K562 (cell line): ENCODE results near the gene PAQR8.

Experiments used
- CTCF ChIP-seq, 3 experiments: IDR thresholded peaks in 2 of 3; conservative IDR thresholded peaks in 1 of 3; 2 replicates each; pipeline ENCODE4 v1.5.1; 2011 to 2012; ENCODE audit warnings: low read length in 3 of 3, mild to moderate bottlenecking in 3 of 3, control low read depth in 2 of 3, improper control_type of control experiment in 1 of 3, inconsistent platforms in 1 of 3, low read depth in 1 of 3, mixed read lengths in 1 of 3, moderate library complexity in 1 of 3; ENCODE audit not compliant: insufficient read depth in 2 of 3
- FOXM1 ChIP-seq, 2 experiments: fragments of 450-650 bp in 1 of 2; sonication (generic) in 1 of 2; formaldehyde crosslinking in 1 of 2; IDR thresholded peaks; 2 replicates each; pipeline versions ENCODE4 v1.6.1 to v1.9.0; 2017 to 2022; ENCODE audit warnings: low read depth in 2 of 2, mild to moderate bottlenecking in 2 of 2, missing genetic modification reagents in 1 of 2, moderate library complexity in 1 of 2
- KAT2B ChIP-seq: IDR thresholded peaks from one replicate; pipeline ENCODE4 v1.6.1; 2012; ENCODE audit warnings: low read depth, mild to moderate bottlenecking, control low read depth, inconsistent platforms, low read length, moderate library complexity
- LARP7 ChIP-seq: fragments of 450-650 bp; IDR thresholded peaks from 2 replicates; pipeline ENCODE4 v1.6.1; 2016
- MAX ChIP-seq: sonication (generic); formaldehyde crosslinking; IDR thresholded peaks from 2 replicates; pipeline ENCODE4 v1.9.0; 2022; ENCODE audit warnings: mild to moderate bottlenecking, missing genetic modification reagents
- NFIC ChIP-seq: fragments of 450-650 bp; IDR thresholded peaks from 2 replicates; pipeline ENCODE4 v1.6.1; 2017; ENCODE audit warnings: mild to moderate bottlenecking, inconsistent platforms
- STAG1 ChIP-seq: sonication (generic); formaldehyde crosslinking; IDR thresholded peaks from 2 replicates; pipeline ENCODE4 v1.5.0; 2020; ENCODE audit warnings: missing genetic modification reagents, borderline replicate concordance
- STAT6 ChIP-seq: sonication (generic); formaldehyde crosslinking; IDR thresholded peaks from 2 replicates; pipeline ENCODE4 v1.8.1; 2023; ENCODE audit warnings: mild to moderate bottlenecking, missing genetic modification reagents
- YBX1 ChIP-seq: fragments of 450-650 bp; IDR thresholded peaks from 2 replicates; pipeline ENCODE4 v1.7.1; 2016; ENCODE audit warnings: mild to moderate bottlenecking

GRCh38 chr6:52381249-52381648 lies 19.3 kb downstream of the PAQR8 start:
- TF ChIP-seq STAT6 (CRISPR knock-in tag) (no peak), STAG1 (CRISPR knock-in tag) (no peak), FOXM1 (IDR thresholded peaks at IDR 0.05; ENCODE audit: low read depth) (no peak), FOXM1 (CRISPR knock-in tag; IDR thresholded peaks at IDR 0.05; ENCODE audit: low read depth) (no peak), NFIC (no peak), MAX (CRISPR knock-in tag) (no peak), LARP7 (no peak), CTCF (IDR thresholded peaks at IDR 0.05 in 2 of 3, conservative IDR thresholded peaks at IDR 0.05 in 1 of 3; ENCODE audit: insufficient read depth in 2 of 3, low read depth in 1 of 3, low read length in 3 of 3) (no peak), KAT2B (no peak), YBX1 (no peak)
